Gastrocnemius medialis (tissue), 4 donors: Measurements from ENCODE around the gene MGMT.

ENCODE experiments used
- CTCF ChIP-seq, 5 experiments: fragments of 450-650 bp in 3 of 5; fragments of 200-600 bp in 2 of 5; sonication (generic) in 2 of 5; IDR thresholded peaks in 4 of 5; conservative IDR thresholded peaks in 1 of 5; 1 replicate in 4 of 5; 2 replicates in 1 of 5; pipeline ENCODE4 v1.5.1; 2016 to 2019; ENCODE audit warnings: antibody characterized with exemption in 5 of 5, mild to moderate bottlenecking in 3 of 5, moderate library complexity in 3 of 5
- POLR2A ChIP-seq, 2 donors: fragments of 450-650 bp; IDR thresholded peaks; one replicate each; pipeline ENCODE4 v1.6.1; 2017; ENCODE audit warnings: antibody characterized with exemption in 2 of 2, mild to moderate bottlenecking in 2 of 2, moderate library complexity in 2 of 2

- TF ChIP-seq CTCF (IDR thresholded peaks at IDR 0.05 in 4 of 5, conservative IDR thresholded peaks at IDR 0.05 in 1 of 5): no peak
- no peak for TF ChIP-seq POLR2A (IDR thresholded peaks at IDR 0.05)
These were observed 288.1 kb downstream of the MGMT start for GRCh38 chr10:129755158-129755591.
